GM12872 (cell line): Measurements from ENCODE around the gene RAB39A.
A peak's percentile ranks its signal among the peaks of the same experiment; 100 is the strongest.

Experiments
- CTCF ChIP-seq: IDR thresholded peaks from 3 replicates; pipeline ENCODE4 v1.5.1; 2011; ENCODE audit warnings: low read depth, mild to moderate bottlenecking, low read length, moderate library complexity; ENCODE audit not compliant: insufficient read depth

RAB39A gene

GRCh38 chr11:107928046-107928766 is at the start of gene RAB39A:
Gene RAB39A (plus strand): TSS chr11:107928448. CDS start chr11:107928569, 121 bp downstream.
- TF ChIP-seq CTCF, result no peak

GRCh38 chr11:107882095-107882820 is 46.0 kb upstream of the RAB39A start:
- TF ChIP-seq CTCF, result no peak

GRCh38 chr11:107898270-107898669 is 30.0 kb upstream of the RAB39A start:
- peak; percentile 65 for TF ChIP-seq CTCF

- no peak for TF ChIP-seq CTCF
These were observed 20.0 kb upstream of the RAB39A start for GRCh38 chr11:107908211-107908610.

GRCh38 chr11:107915229-107915628 is 13.0 kb upstream of the RAB39A start:
- no peak for TF ChIP-seq CTCF

- peak; percentile 95 for TF ChIP-seq CTCF
These were observed 11.5 kb upstream of the RAB39A start for GRCh38 chr11:107916671-107917241.

GRCh38 chr11:107921997-107922396 is 6.3 kb upstream of the RAB39A start:
- no peak for TF ChIP-seq CTCF
